Measurements from ENCODE around the gene COL10A1.

The COL10A1 gene

GRCh38 chr6:116126032-116126431 lies at the start of gene COL10A1:
Gene COL10A1, minus strand, starts transcription at chr6:116126132. Its CDS starts 640 bp downstream, at chr6:116125492.
- no peak for DNase-seq (ENCODE audit: low read depth)

- DNase-seq (ENCODE audit: low read depth), result no peak
Observed at GRCh38 chr6:116175344-116175743, 49.4 kb upstream of the COL10A1 start.

- DNase-seq (ENCODE audit: low read depth), result no peak
Observed at GRCh38 chr6:116173928-116174327, 48.0 kb upstream of the COL10A1 start.

GRCh38 chr6:116170358-116171057 lies 44.6 kb upstream of the COL10A1 start:
- no peak for DNase-seq (ENCODE audit: low read depth)

- no peak for DNase-seq (ENCODE audit: low read depth)
Observed at GRCh38 chr6:116169880-116170279, 43.9 kb upstream of the COL10A1 start.

- DNase-seq (ENCODE audit: low read depth), result no peak
Observed at GRCh38 chr6:116168148-116168547, 42.2 kb upstream of the COL10A1 start.

- no peak for DNase-seq (ENCODE audit: low read depth)
Observed at GRCh38 chr6:116166369-116166768, 40.4 kb upstream of the COL10A1 start.

- no peak for DNase-seq (ENCODE audit: low read depth)
Observed at GRCh38 chr6:116165596-116165995, 39.7 kb upstream of the COL10A1 start.

GRCh38 chr6:116159782-116160524 lies 34.0 kb upstream of the COL10A1 start:
- no peak for DNase-seq (ENCODE audit: low read depth)

- DNase-seq (ENCODE audit: low read depth), result no peak
Observed at GRCh38 chr6:116158641-116159040, 32.7 kb upstream of the COL10A1 start.

- no peak for DNase-seq (ENCODE audit: low read depth)
Observed at GRCh38 chr6:116157391-116157790, 31.5 kb upstream of the COL10A1 start.

- DNase-seq (ENCODE audit: low read depth), result no peak
Observed at GRCh38 chr6:116156405-116157326, 30.7 kb upstream of the COL10A1 start.

GRCh38 chr6:116154887-116155286 lies 29.0 kb upstream of the COL10A1 start:
- no peak for DNase-seq (ENCODE audit: low read depth)

GRCh38 chr6:116152620-116153019 lies 26.7 kb upstream of the COL10A1 start:
- DNase-seq (ENCODE audit: low read depth), result no peak

- DNase-seq (ENCODE audit: low read depth), result no peak
Observed at GRCh38 chr6:116145803-116146675, 20.1 kb upstream of the COL10A1 start.

- no peak for DNase-seq (ENCODE audit: low read depth)
Observed at GRCh38 chr6:116144605-116145004, 18.7 kb upstream of the COL10A1 start.

- DNase-seq (ENCODE audit: low read depth), result no peak
Observed at GRCh38 chr6:116139917-116140316, 14.0 kb upstream of the COL10A1 start.

- no peak for DNase-seq (ENCODE audit: low read depth)
Observed at GRCh38 chr6:116136933-116137340, 11.0 kb upstream of the COL10A1 start.

- DNase-seq (ENCODE audit: low read depth), result no peak
Observed at GRCh38 chr6:116136373-116136772, 10.4 kb upstream of the COL10A1 start.

- no peak for DNase-seq (ENCODE audit: low read depth)
Observed at GRCh38 chr6:116133453-116133852, 7.5 kb upstream of the COL10A1 start.

- no peak for DNase-seq (ENCODE audit: low read depth)
Observed at GRCh38 chr6:116127771-116128493, 2.0 kb upstream of the COL10A1 start.

Data from stimulated activated CD8-positive, alpha-beta memory T cell treated with anti-CD3 and anti-CD28 coated beads, Interleukin-15, amount 100 ng/mL, for 1 hour (primary cell).